Trophoblast cell (in vitro differentiated cells and primary cell): ENCODE measurements around the gene RYR1.

ENCODE experiments used
- DNase-seq, 2 donors: peaks; one replicate each; pipeline ENCODE4 v3.0.0-alpha.2; 2016
- H2AFZ ChIP-seq: 2 replicates; pipeline ENCODE4 v1.6.1; 2013; ENCODE audit warnings: low read length, moderate library complexity, mild to moderate bottlenecking; ENCODE audit not compliant: insufficient read depth, poor library complexity
- H2AK5ac ChIP-seq: 2 replicates; pipeline ENCODE4 v1.6.1; 2013; ENCODE audit warnings: mild to moderate bottlenecking, low read length
- H2BK120ac ChIP-seq: 2 replicates; pipeline ENCODE4 v1.6.1; 2013; ENCODE audit warnings: low read length, mild to moderate bottlenecking, moderate library complexity; ENCODE audit not compliant: insufficient read depth, poor library complexity
- H2BK12ac ChIP-seq: 2 replicates; pipeline ENCODE4 v1.6.1; 2013; ENCODE audit warnings: mild to moderate bottlenecking, low read length, moderate library complexity
- H2BK5ac ChIP-seq: 2 replicates; pipeline ENCODE4 v1.6.1; 2013; ENCODE audit warnings: low read length, low read depth, moderate library complexity, mild to moderate bottlenecking; ENCODE audit not compliant: poor library complexity
- H3K14ac ChIP-seq: 2 replicates; pipeline ENCODE4 v1.6.1; 2013; ENCODE audit warnings: mild to moderate bottlenecking, low read length
- H3K18ac ChIP-seq: 2 replicates; pipeline ENCODE4 v1.6.1; 2013; ENCODE audit warnings: mild to moderate bottlenecking, low read length
- H3K23ac ChIP-seq: 2 replicates; pipeline ENCODE4 v1.6.1; 2013; ENCODE audit warnings: low read length
- H3K27ac ChIP-seq: 2 replicates; pipeline ENCODE4 v1.5.1; 2013; ENCODE audit warnings: low read depth, mild to moderate bottlenecking, inconsistent platforms, low read length, moderate library complexity
- H3K27me3 ChIP-seq: 2 replicates; pipeline ENCODE4 v1.6.1; 2013; ENCODE audit warnings: inconsistent platforms, mild to moderate bottlenecking, low read length, moderate library complexity; ENCODE audit not compliant: insufficient read depth
- H3K36me3 ChIP-seq, 2 experiments: 1 replicate in 1 of 2; 2 replicates in 1 of 2; pipeline ENCODE4 v1.6.1; 2013; ENCODE audit warnings: low read length in 2 of 2, mild to moderate bottlenecking in 2 of 2, moderate library complexity in 1 of 2; ENCODE audit not compliant: insufficient read depth in 2 of 2, control insufficient read depth in 1 of 2
- H3K4ac ChIP-seq: 2 replicates; pipeline ENCODE4 v1.6.1; 2013; ENCODE audit warnings: low read depth, mild to moderate bottlenecking, low read length, moderate library complexity
- H3K4me1 ChIP-seq, 2 experiments: 1 replicate in 1 of 2; 2 replicates in 1 of 2; pipeline ENCODE4 v1.6.1; 2013; ENCODE audit warnings: low read length in 2 of 2, mild to moderate bottlenecking in 2 of 2, moderate library complexity in 1 of 2; ENCODE audit not compliant: insufficient read depth in 2 of 2, control insufficient read depth in 1 of 2
- H3K4me2 ChIP-seq: 2 replicates; pipeline ENCODE4 v1.6.1; 2013; ENCODE audit warnings: inconsistent platforms, mild to moderate bottlenecking, low read length, moderate library complexity
- H3K4me3 ChIP-seq: 2 replicates; pipeline ENCODE4 v1.5.1; 2013; ENCODE audit warnings: mild to moderate bottlenecking, low read depth, low read length, inconsistent platforms
- H3K79me1 ChIP-seq: one replicate; pipeline ENCODE4 v1.6.1; 2013; ENCODE audit warnings: low read length
- H3K79me2 ChIP-seq: 2 replicates; pipeline ENCODE4 v1.6.1; 2013; ENCODE audit warnings: low read length, mild to moderate bottlenecking; ENCODE audit not compliant: control insufficient read depth, insufficient read depth, poor library complexity
- H3K9ac ChIP-seq: 2 replicates; pipeline ENCODE4 v1.6.1; 2013; ENCODE audit warnings: mild to moderate bottlenecking, low read length
- H3K9me3 ChIP-seq: 2 replicates; pipeline ENCODE4 v1.6.1; 2013; ENCODE audit warnings: low read depth, mild to moderate bottlenecking, control low read depth, inconsistent platforms, low read length; ENCODE audit not compliant: insufficient read depth
- H4K12ac ChIP-seq: 2 replicates; pipeline ENCODE4 v1.6.1; 2013; ENCODE audit warnings: low read depth, mild to moderate bottlenecking, low read length, moderate library complexity
- H4K8ac ChIP-seq: 2 replicates; pipeline ENCODE4 v1.6.1; 2013; ENCODE audit warnings: low read depth, mild to moderate bottlenecking, low read length, moderate library complexity
- H4K91ac ChIP-seq: one replicate; pipeline ENCODE4 v1.6.1; 2013; ENCODE audit warnings: low read depth, mild to moderate bottlenecking, low read length, moderate library complexity
- WGBS: extraction: QIAGEN DNeasy Blood & Tissue Kit; methylation state at CpG from one replicate; pipeline ENCODE4 v1.1.7; 2013; ENCODE audit warnings: missing lambda C conversion rate; ENCODE audit not compliant: insufficient read length, insufficient coverage; ENCODE audit errors: extremely low coverage; 5-methylcytosine and 5-hydroxymethylcytosine counted together

Gene RYR1

DNA sequence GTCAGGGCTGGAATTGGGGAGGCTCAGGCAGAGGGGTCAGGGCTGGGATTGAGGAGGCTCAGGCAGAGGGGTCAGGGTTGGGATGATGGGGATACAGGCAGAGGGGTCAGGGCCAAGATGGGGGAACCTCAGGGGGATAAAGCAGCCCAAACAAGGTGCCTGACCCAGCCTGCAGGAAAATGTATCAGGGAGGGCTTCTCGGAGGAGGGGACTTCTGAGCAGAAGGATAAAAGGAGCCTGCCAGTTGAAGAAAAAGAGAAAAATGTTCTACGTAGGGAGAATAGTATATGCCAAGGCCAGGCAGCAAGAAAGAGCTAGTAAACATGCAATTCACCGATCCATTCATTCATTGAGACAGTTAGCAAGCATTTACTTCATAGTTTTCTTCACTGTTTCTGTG lies 99.4 kb downstream of the RYR1 start:
- Histone ChIP-seq H2BK5ac (no peak overlapping the region), H3K4me3 (no peak overlapping the region), H3K18ac (no peak overlapping the region), H3K4me2 (no peak overlapping the region), H3K9me3 (peaks cover 16% of the 10 kb centered on the region), H2BK120ac (no peak overlapping the region), H3K27ac (no peak overlapping the region), H2AK5ac (no peak overlapping the region), H3K4ac (no peak overlapping the region), H3K79me1 (no peaks in the 10 kb centered on the region), H3K14ac (no peak overlapping the region), H4K12ac (no peak overlapping the region), H2BK12ac (no peak overlapping the region), H3K79me2 (no peaks in the 10 kb centered on the region), H3K36me3 (peaks cover 0 to 2% of the 10 kb centered on the region in 2 experiments), H2AFZ (no peak overlapping the region), H3K23ac (no peak overlapping the region), H3K27me3 (no peaks in the 10 kb centered on the region), H3K9ac (no peak overlapping the region), H3K4me1 (no peaks in the 10 kb centered on the region), H4K8ac (no peak overlapping the region), H4K91ac (no peak overlapping the region)
- WGBS: no CpG with 5 or more reads among the region's 3 CpGs
- DNase-seq: no peak

- Histone ChIP-seq H3K4ac (no peak overlapping the region), H4K8ac (no peak overlapping the region), H2AK5ac (no peak overlapping the region), H3K14ac (no peak overlapping the region), H3K9me3 (peaks cover 13% of the 10 kb centered on the region), H2BK120ac (no peak overlapping the region), H3K27ac (no peak overlapping the region), H3K4me3 (no peak overlapping the region), H3K9ac (no peak overlapping the region), H3K4me2 (no peak overlapping the region), H4K12ac (no peak overlapping the region), H2AFZ (no peak overlapping the region), H4K91ac (no peak overlapping the region), H3K23ac (no peak overlapping the region), H3K27me3 (no peaks in the 10 kb centered on the region), H3K79me2 (no peaks in the 10 kb centered on the region), H3K36me3 (peaks cover 0 to 2% of the 10 kb centered on the region in 2 experiments), H3K4me1 (no peaks in the 10 kb centered on the region), H3K18ac (no peak overlapping the region), H2BK5ac (no peak overlapping the region), H3K79me1 (no peaks in the 10 kb centered on the region), H2BK12ac (no peak overlapping the region)
- no peak for DNase-seq
- WGBS: no CpG with 5 or more reads among the region's 8 CpGs
Measured at GRCh38 chr19:38534574-38534973, 101.1 kb downstream of the RYR1 start.

DNA sequence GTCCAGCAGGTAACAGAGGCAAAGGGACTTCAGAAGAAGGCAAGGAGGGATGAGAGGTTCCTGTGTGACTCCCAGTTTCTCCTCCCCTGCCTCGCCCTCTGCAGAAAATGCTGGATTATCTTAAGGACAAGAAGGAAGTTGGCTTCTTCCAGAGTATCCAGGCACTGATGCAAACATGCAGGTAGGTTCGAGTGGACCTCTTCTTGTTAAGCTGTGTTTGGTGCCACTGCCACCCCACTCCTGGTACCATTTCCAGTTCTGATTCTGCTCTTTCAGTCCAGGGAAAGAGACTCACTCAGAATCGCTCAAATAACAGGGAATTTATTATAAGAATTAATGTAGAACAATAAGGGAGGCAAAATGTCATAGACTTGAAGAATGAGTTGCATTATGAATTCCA lies 101.7 kb downstream of the RYR1 start:
- no peak overlapping the region for H3K4ac ChIP-seq
- no peak overlapping the region for H3K18ac ChIP-seq
- H3K4me2 ChIP-seq: no peak overlapping the region
- H2BK12ac ChIP-seq: no peak overlapping the region
- H4K8ac ChIP-seq: no peak overlapping the region
- peaks cover 13% of the 10 kb centered on the region for H3K9me3 ChIP-seq
- H3K4me1 ChIP-seq: no peaks in the 10 kb centered on the region
- H3K27me3 ChIP-seq: no peaks in the 10 kb centered on the region
- H4K12ac ChIP-seq: no peak overlapping the region
- H3K79me2 ChIP-seq: no peaks in the 10 kb centered on the region
- H3K36me3 ChIP-seq: peaks cover 0 to 2% of the 10 kb centered on the region in 2 experiments
- H4K91ac ChIP-seq: no peak overlapping the region
- no peaks in the 10 kb centered on the region for H3K79me1 ChIP-seq
- H3K27ac ChIP-seq: no peak overlapping the region
- no peak overlapping the region for H2AFZ ChIP-seq
- no peak overlapping the region for H3K23ac ChIP-seq
- H3K14ac ChIP-seq: no peak overlapping the region
- H2BK120ac ChIP-seq: no peak overlapping the region
- H3K9ac ChIP-seq: no peak overlapping the region
- no peak overlapping the region for H2AK5ac ChIP-seq
- WGBS: no CpG with 5 or more reads among the region's 3 CpGs
- no peak overlapping the region for H2BK5ac ChIP-seq
- DNase-seq: no peak
- no peak overlapping the region for H3K4me3 ChIP-seq

DNA sequence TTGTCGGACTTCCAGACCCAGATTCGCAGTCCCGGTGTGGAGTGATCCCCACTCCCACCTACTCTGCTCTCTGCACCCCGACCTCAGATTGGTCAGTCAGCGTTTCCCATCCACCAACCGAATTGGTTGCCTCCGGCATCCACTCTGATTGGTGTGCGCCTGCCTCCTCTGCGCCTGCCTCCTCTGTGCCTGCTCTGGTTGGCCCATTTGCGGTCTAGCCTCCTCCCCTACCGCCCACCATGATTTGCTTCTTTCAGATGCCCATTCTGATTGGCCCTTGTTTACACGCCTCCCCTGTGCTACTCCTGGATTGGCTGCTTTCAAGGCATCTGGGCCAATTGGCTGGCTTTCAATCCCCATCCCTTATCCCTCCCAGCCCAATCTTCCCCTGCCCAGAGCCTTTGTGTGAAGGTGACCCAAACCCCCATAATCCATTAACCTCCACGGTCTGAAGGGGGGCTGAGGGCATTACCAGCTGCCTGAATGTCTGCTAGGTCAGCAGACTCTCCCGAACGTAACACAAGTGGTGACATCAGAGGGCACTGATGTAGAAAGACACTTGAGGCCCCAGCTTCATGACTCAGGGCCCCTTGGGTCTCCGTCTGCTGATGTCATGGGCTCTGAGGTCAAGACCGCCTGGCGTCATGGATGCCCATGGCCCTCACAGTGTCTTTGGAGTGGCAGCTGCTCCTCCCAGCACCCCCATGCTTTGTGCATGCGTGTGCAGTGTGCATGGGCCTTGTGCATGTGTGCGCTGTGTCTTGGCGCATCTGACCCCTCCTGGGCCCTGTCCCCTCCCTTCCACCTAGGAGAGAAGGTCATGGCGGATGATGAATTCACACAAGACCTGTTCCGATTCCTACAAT lies 103.8 kb downstream of the RYR1 start:
- Histone ChIP-seq H2BK120ac (no peak overlapping the region), H4K91ac (no peak overlapping the region), H3K27ac (no peak overlapping the region), H3K4ac (no peak overlapping the region), H3K9ac (no peak overlapping the region), H2BK5ac (no peak overlapping the region), H2AFZ (no peak overlapping the region), H2AK5ac (no peak overlapping the region), H4K12ac (no peak overlapping the region), H3K4me1 (no peaks in the 10 kb centered on the region), H3K27me3 (no peaks in the 10 kb centered on the region), H3K14ac (no peak overlapping the region), H3K23ac (peak overlapping the region; percentile 30), H3K4me2 (no peak overlapping the region), H3K18ac (no peak overlapping the region), H3K36me3 (peaks cover 0 to 2% of the 10 kb centered on the region in 2 experiments), H3K79me2 (no peaks in the 10 kb centered on the region), H2BK12ac (no peak overlapping the region), H3K79me1 (no peaks in the 10 kb centered on the region), H3K9me3 (peaks cover 13% of the 10 kb centered on the region), H4K8ac (no peak overlapping the region), H3K4me3 (no peak overlapping the region)
- no CpG with 5 or more reads among the region's 23 CpGs for WGBS
- DNase-seq: no peak
